HepG2 (cell line): Measurements from ENCODE around the gene HOXD4. TPM values are rescaled to one million over a fixed set of nuclear protein-coding genes. Genes with fewer than 3 reads are reported as not detected.
A peak's percentile ranks its signal among the peaks of the same experiment; 100 is the strongest.

Experiments used
- BCL6 ChIP-seq: IDR thresholded peaks from 2 replicates; pipeline ENCODE4 v1.6.1; 2016; ENCODE audit warnings: missing genetic modification reagents, missing compliant biosample characterization
- CREBL2 ChIP-seq: sonication (generic); formaldehyde crosslinking; IDR thresholded peaks from 2 replicates; pipeline ENCODE4 v1.8.1; 2023; ENCODE audit warnings: missing genetic modification reagents, mild to moderate bottlenecking, borderline replicate concordance
- DBP ChIP-seq: sonication (generic); formaldehyde crosslinking; IDR thresholded peaks from 2 replicates; pipeline ENCODE4 v1.4.0; 2020; ENCODE audit warnings: missing genetic modification reagents; ENCODE audit errors: not compliant biosample characterization
- DZIP1 ChIP-seq: sonication (generic); formaldehyde crosslinking; IDR thresholded peaks from 2 replicates; pipeline ENCODE4 v1.5.0; 2020; ENCODE audit warnings: mild to moderate bottlenecking, missing genetic modification reagents
- FOXP4 ChIP-seq: sonication (generic); formaldehyde crosslinking; IDR thresholded peaks from 2 replicates; pipeline ENCODE4 v1.4.0; 2020; ENCODE audit warnings: missing genetic modification reagents
- MAX ChIP-seq: IDR thresholded peaks from 2 replicates; pipeline ENCODE4 v1.6.1; 2012; ENCODE audit warnings: inconsistent platforms
- NFATC3 ChIP-seq: sonication (generic); formaldehyde crosslinking; IDR thresholded peaks from 2 replicates; pipeline ENCODE4 v1.5.1; 2020; ENCODE audit warnings: mild to moderate bottlenecking, missing genetic modification reagents
- NFYC ChIP-seq: IDR thresholded peaks from 2 replicates; pipeline ENCODE4 v1.6.1; 2016; ENCODE audit warnings: missing genetic modification reagents, missing compliant biosample characterization
- NR1H2 ChIP-seq: sonication (generic); formaldehyde crosslinking; IDR thresholded peaks from 2 replicates; pipeline ENCODE4 v1.8.1; 2022; ENCODE audit warnings: low read depth, missing genetic modification reagents, borderline replicate concordance
- NR2F6 ChIP-seq, 2 experiments: IDR thresholded peaks; 2 replicates each; pipeline ENCODE4 v1.6.1; 2016; ENCODE audit warnings: antibody characterized with exemption in 1 of 2, mild to moderate bottlenecking in 1 of 2
- PAXIP1 ChIP-seq: sonication (generic); formaldehyde crosslinking; conservative IDR thresholded peaks from 2 replicates; pipeline ENCODE4 v1.4.0; 2020; ENCODE audit warnings: mild to moderate bottlenecking, missing genetic modification reagents, moderate library complexity
- SMAD9 ChIP-seq: sonication (generic); formaldehyde crosslinking; IDR thresholded peaks from 2 replicates; pipeline ENCODE4 v1.5.1; 2020; ENCODE audit warnings: mild to moderate bottlenecking, missing genetic modification reagents
- TRIM24 ChIP-seq: sonication (generic); formaldehyde crosslinking; IDR thresholded peaks from 2 replicates; pipeline ENCODE4 v1.8.0; 2022; ENCODE audit warnings: mild to moderate bottlenecking, missing genetic modification reagents
- ZNF260 ChIP-seq: sonication (generic); formaldehyde crosslinking; IDR thresholded peaks from 2 replicates; pipeline ENCODE4 v1.4.0; 2020; ENCODE audit warnings: missing genetic modification reagents, low read depth, mild to moderate bottlenecking, borderline replicate concordance
- ZNF432 ChIP-seq: sonication (generic); formaldehyde crosslinking; IDR thresholded peaks from 2 replicates; pipeline ENCODE4 v1.5.0; 2020; ENCODE audit warnings: missing genetic modification reagents, mild to moderate bottlenecking, borderline replicate concordance
- ZNF7 ChIP-seq: IDR thresholded peaks from 2 replicates; pipeline ENCODE4 v1.6.1; 2016; ENCODE audit warnings: missing biosample characterization, missing genetic modification reagents
- ZNF747 ChIP-seq: sonication (generic); formaldehyde crosslinking; IDR thresholded peaks from 2 replicates; pipeline ENCODE4 v1.8.1; 2023; ENCODE audit warnings: missing genetic modification reagents, mild to moderate bottlenecking, borderline replicate concordance
- ZNF775 ChIP-seq: sonication (generic); formaldehyde crosslinking; IDR thresholded peaks from 2 replicates; pipeline ENCODE4 v1.4.0; 2020; ENCODE audit warnings: missing genetic modification reagents, mild to moderate bottlenecking, moderate library complexity, borderline replicate concordance
- ZNF891 ChIP-seq: sonication (generic); formaldehyde crosslinking; IDR thresholded peaks from 2 replicates; pipeline ENCODE4 v1.5.0; 2020; ENCODE audit warnings: mild to moderate bottlenecking, missing genetic modification reagents
- polyA plus RNA-seq, 8 experiments: library from polyadenylated mRNA; depleted of rRNA in 3 of 8; stranded (reverse) in 7 of 8; unstranded in 1 of 8; fragments of >200 nt; fragmentation: Illumina TruSeq in 4 of 8; extraction: Trizol in 4 of 8; gene quantifications; 2 replicates each; pipeline versions ENCODE4 v1.2.1 to v1.2.3, GENCODE V29; 2011 to 2016; ENCODE audit warnings: low read depth in 4 of 8, missing spikeins in 1 of 8, mixed read lengths in 1 of 8; ENCODE audit not compliant: insufficient read depth in 1 of 8
- total RNA-seq, 5 experiments: library from RNA; depleted of rRNA; stranded (reverse); fragments of >200 nt; fragmentation: Illumina TruSeq; extraction: Trizol; gene quantifications; 2 replicates each; pipeline ENCODE4 v1.2.3, GENCODE V29; 2016; ENCODE audit warnings: low read depth in 1 of 5

HOXD4 gene
- total and polyA plus RNA-seq, 2 of the 13 experiments (the other 11 are each of a cell fraction or from before 2014, with no cell fraction given): not detected

GRCh38 chr2:176187200-176187898 is 36.0 kb downstream of the HOXD4 start (continued):
- TF ChIP-seq DBP (peak; percentile 12), ZNF7 (CRISPR knock-in tag) (no peak), FOXP4 (CRISPR knock-in tag) (peak; percentile 61), NFATC3 (CRISPR knock-in tag) (no peak), BCL6 (CRISPR knock-in tag) (peak; percentile 85), NR2F6 (IDR thresholded peaks at IDR 0.05) (peak; percentile 70), NR2F6 (CRISPR knock-in tag; IDR thresholded peaks at IDR 0.05) (peak; percentile 23; the same call in 1 of the 2 replicates), DZIP1 (CRISPR knock-in tag) (no peak), ZNF891 (no peak), PAXIP1 (CRISPR knock-in tag) (peak; percentile 76; the same call in 1 of the 2 replicates), ZNF747 (CRISPR knock-in tag) (no peak; the same call in 1 of the 2 replicates), ZNF260 (CRISPR knock-in tag) (no peak), ZNF775 (CRISPR knock-in tag) (no peak), MAX (peak; percentile 7; the same call in 1 of the 2 replicates), TRIM24 (CRISPR knock-in tag) (no peak), NR1H2 (CRISPR knock-in tag) (no peak), ZNF432 (CRISPR knock-in tag) (no peak), NFYC (CRISPR knock-in tag) (no peak), SMAD9 (CRISPR knock-in tag) (no peak), CREBL2 (CRISPR knock-in tag) (peak; percentile 19; the same call in 1 of the 2 replicates)
